Small intestine (tissue), 7 donors: ENCODE data around the gene USP17L25. TPM values are rescaled to one million over a fixed set of nuclear protein-coding genes. Genes with fewer than 3 reads are reported as not detected.
"Not testable (repeated sequence)": the region's sequence is repeated elsewhere in the genome, so short reads cannot be mapped to it uniquely, and the experiment has no call there.

ENCODE experiments used
- DNase-seq, 2 donors: peaks; one replicate each; pipeline versions ENCODE4 v3.0.0 to v3.0.0-alpha.2; 2013
- FAIRE-seq: peaks from 2 replicates; lab custom pipeline; 2012; peaks lifted over from hg19 to GRCh38; lab: Jason Lieb, UNC
- H3K27ac ChIP-seq, 3 donors: one replicate each; pipeline ENCODE4 v1.5.1; 2013; ENCODE audit warnings: low read length in 2 of 3, mild to moderate bottlenecking in 2 of 3, control low read depth in 1 of 3, inconsistent platforms in 1 of 3, low read depth in 1 of 3, moderate library complexity in 1 of 3
- H3K27me3 ChIP-seq, 3 donors: one replicate each; pipeline ENCODE4 v1.6.1; 2013; ENCODE audit warnings: low read length in 3 of 3, inconsistent platforms in 1 of 3; ENCODE audit not compliant: control insufficient read depth in 3 of 3, insufficient read depth in 3 of 3
- H3K36me3 ChIP-seq, 3 donors: one replicate each; pipeline ENCODE4 v1.6.1; 2013; ENCODE audit warnings: low read length in 3 of 3, inconsistent platforms in 1 of 3, low read depth in 1 of 3, mild to moderate bottlenecking in 1 of 3, moderate library complexity in 1 of 3; ENCODE audit not compliant: control insufficient read depth in 3 of 3, insufficient read depth in 2 of 3
- H3K4me1 ChIP-seq, 3 donors: one replicate each; pipeline ENCODE4 v1.6.1; 2013; ENCODE audit warnings: low read length in 2 of 3, inconsistent platforms in 1 of 3, low read depth in 1 of 3, mild to moderate bottlenecking in 1 of 3, moderate library complexity in 1 of 3; ENCODE audit not compliant: control insufficient read depth in 3 of 3, insufficient read depth in 2 of 3
- H3K4me3 ChIP-seq, 3 donors: one replicate each; pipeline ENCODE4 v1.5.1; 2013; ENCODE audit warnings: low read length in 3 of 3, control low read depth in 1 of 3, inconsistent platforms in 1 of 3, low read depth in 1 of 3, mild to moderate bottlenecking in 1 of 3, moderate library complexity in 1 of 3
- H3K9me3 ChIP-seq, 2 donors: one replicate each; pipeline ENCODE4 v1.6.1; 2013; ENCODE audit warnings: low read depth in 1 of 2, low read length in 1 of 2; ENCODE audit not compliant: control insufficient read depth in 2 of 2, insufficient read depth in 1 of 2
- WGBS, 3 donors: extraction: QIAGEN DNeasy Blood & Tissue Kit; methylation state at CpG; one replicate each; pipeline ENCODE4 v1.1.7; 2013; 5-methylcytosine and 5-hydroxymethylcytosine counted together
- polyA plus RNA-seq, 4 donors: library from polyadenylated mRNA; stranded (reverse) in 3 of 4; unstranded in 1 of 4; fragments of 200-250 nt in 3 of 4; fragments of 120-200 nt in 1 of 4; gene quantifications; one replicate each; pipeline versions ENCODE4 v1.2.1 to v1.2.3, GENCODE V29; 2013
- donor health status: healthy with polysubstance abuse.
- donor health status: control.
- donor health status: control.
- donor health status: Bipolar disorder and iron deficiency.
- donor health status: healthy.

USP17L25 gene
- polyA plus RNA-seq, 4 donors, result not detected

- H3K4me1 ChIP-seq, H3K27me3 ChIP-seq, DNase-seq, H3K4me3 ChIP-seq, H3K9me3 ChIP-seq, FAIRE-seq, H3K27ac ChIP-seq, H3K36me3 ChIP-seq: not testable (repeated sequence)
- WGBS, 3 donors, result no CpG with 5 or more reads among the region's 15 CpGs
Observed at GRCh38 chr4:9353338-9353737, 23.6 kb downstream of the USP17L25 start, which contains the start of gene USP17L29. Gene USP17L29 (plus strand): TSS chr4:9353638. CDS start chr4:9353638, 0 bp downstream.

- not testable (repeated sequence) for H3K27ac ChIP-seq, H3K4me1 ChIP-seq, FAIRE-seq, H3K27me3 ChIP-seq, H3K4me3 ChIP-seq, H3K36me3 ChIP-seq, H3K9me3 ChIP-seq, DNase-seq
- no CpG with 5 or more reads among the region's 15 CpGs for WGBS, 3 donors
Observed at GRCh38 chr4:9362829-9363228, 33.1 kb downstream of the USP17L25 start, which contains the start of gene USP17L30. Gene USP17L30 (plus strand): TSS chr4:9363129. CDS start chr4:9363129, 0 bp downstream.

- H3K27ac ChIP-seq, H3K9me3 ChIP-seq, DNase-seq, FAIRE-seq, H3K4me3 ChIP-seq, H3K27me3 ChIP-seq, H3K36me3 ChIP-seq, H3K4me1 ChIP-seq: not testable (repeated sequence)
- WGBS, 3 donors, result 37 to 57% (median 50%) methylated on average over 1 of the region's 1 CpG
Observed at GRCh38 chr4:9379881-9380280, 50.2 kb downstream of the USP17L25 start.

Other genes starting within 250 kb of the USP17L25 start
- gene FAM90A26, start 159.5 kb upstream of the USP17L25 start, polyA plus RNA-seq, result not detected
- gene USP17L10, start 119.3 kb upstream of the USP17L25 start, polyA plus RNA-seq, result not detected
- not detected for gene USP17L11, start 114.5 kb upstream of the USP17L25 start, polyA plus RNA-seq
- gene USP17L12, start 109.8 kb upstream of the USP17L25 start, polyA plus RNA-seq, result not detected
- gene USP17L13, start 105.0 kb upstream of the USP17L25 start, polyA plus RNA-seq, result not detected
- not detected for gene USP17L15, start 95.5 kb upstream of the USP17L25 start, polyA plus RNA-seq
- not detected for gene USP17L17, start 86.0 kb upstream of the USP17L25 start, polyA plus RNA-seq
- not detected for gene USP17L18, start 81.3 kb upstream of the USP17L25 start, polyA plus RNA-seq
- not detected for gene USP17L19, start 76.5 kb upstream of the USP17L25 start, polyA plus RNA-seq
- gene USP17L20, start 71.8 kb upstream of the USP17L25 start, polyA plus RNA-seq, result not detected
- gene USP17L21, start 67.0 kb upstream of the USP17L25 start, polyA plus RNA-seq, result not detected
- gene USP17L22, start 62.3 kb upstream of the USP17L25 start, polyA plus RNA-seq, result not detected
- not detected for gene USP17L24, start 4.7 kb upstream of the USP17L25 start, polyA plus RNA-seq
- not detected for gene USP17L26, start 4.7 kb downstream of the USP17L25 start, polyA plus RNA-seq
- gene USP17L5, start 9.5 kb downstream of the USP17L25 start, polyA plus RNA-seq, result not detected
- not detected for gene USP17L27, start 14.2 kb downstream of the USP17L25 start, polyA plus RNA-seq
- not detected for gene USP17L28, start 19.0 kb downstream of the USP17L25 start, polyA plus RNA-seq
- gene USP17L29, start 23.7 kb downstream of the USP17L25 start, polyA plus RNA-seq, result not detected
- gene USP17L30, start 33.2 kb downstream of the USP17L25 start, polyA plus RNA-seq, result not detected
- gene DEFB131A, start 114.5 kb downstream of the USP17L25 start, polyA plus RNA-seq, result not detected